ENCODE data around the gene ENTPD6.

The ENTPD6 gene

DNA sequence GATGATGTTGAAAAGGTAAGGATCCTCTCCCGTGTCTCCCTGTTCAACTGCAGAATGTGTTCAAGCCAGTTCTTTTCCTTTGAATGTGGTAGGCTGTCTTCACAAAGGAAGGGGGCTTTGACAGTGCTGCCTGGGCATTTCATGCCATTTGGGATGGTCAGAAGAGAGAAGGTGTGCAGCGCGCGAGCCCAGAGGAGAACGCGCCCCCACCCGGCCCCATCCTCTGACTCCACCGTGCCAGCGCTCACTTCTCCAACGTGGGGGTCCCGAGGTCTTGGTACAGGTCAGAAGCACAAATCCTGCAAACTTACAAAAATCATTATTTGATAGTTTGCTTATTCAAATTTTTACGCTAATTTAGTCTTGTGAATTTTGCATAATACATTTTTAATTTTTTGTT, 14.4 kb downstream of the ENTPD6 start:
- FAIRE-seq = no peak

DNA sequence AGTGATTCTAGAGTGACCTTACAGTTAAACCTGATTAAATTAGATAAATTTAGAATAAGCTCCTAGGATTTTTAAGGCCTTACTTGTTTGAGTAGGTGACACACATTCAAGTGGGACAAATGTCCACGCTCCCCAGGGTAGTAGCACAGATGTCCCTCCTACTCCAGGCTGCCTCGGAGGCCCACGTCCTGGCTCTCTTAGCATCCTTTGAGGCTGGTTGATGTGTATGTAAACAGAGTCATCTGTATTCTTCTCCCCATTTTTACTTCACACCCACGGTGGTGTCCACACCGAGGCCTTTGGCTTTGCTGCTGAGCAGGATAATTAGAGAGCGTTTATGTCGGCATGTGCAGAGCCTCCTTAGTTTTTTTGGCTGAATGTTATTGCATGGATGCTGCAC, 15.8 kb downstream of the ENTPD6 start:
- no peak for FAIRE-seq

DNA sequence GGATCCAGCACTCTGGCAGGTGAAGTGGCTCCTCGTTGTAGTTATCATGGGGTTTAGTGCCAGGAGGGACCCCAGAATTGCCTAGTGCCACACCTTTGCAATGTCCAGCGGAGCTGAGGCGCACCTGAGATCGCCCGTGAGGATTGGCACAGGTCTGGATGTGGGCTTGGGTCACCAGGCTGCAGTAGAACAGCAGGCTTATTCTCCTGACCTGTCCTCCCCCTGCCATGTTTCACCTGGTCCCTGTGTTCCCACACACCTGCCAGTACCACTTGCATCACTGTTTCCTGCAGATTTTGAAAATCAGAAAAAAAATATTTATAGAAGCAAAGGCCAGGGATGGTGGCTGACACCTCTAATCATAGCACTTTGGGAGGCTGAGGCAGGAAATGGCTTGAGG, 16.7 kb downstream of the ENTPD6 start:
- no peak for FAIRE-seq

DNA sequence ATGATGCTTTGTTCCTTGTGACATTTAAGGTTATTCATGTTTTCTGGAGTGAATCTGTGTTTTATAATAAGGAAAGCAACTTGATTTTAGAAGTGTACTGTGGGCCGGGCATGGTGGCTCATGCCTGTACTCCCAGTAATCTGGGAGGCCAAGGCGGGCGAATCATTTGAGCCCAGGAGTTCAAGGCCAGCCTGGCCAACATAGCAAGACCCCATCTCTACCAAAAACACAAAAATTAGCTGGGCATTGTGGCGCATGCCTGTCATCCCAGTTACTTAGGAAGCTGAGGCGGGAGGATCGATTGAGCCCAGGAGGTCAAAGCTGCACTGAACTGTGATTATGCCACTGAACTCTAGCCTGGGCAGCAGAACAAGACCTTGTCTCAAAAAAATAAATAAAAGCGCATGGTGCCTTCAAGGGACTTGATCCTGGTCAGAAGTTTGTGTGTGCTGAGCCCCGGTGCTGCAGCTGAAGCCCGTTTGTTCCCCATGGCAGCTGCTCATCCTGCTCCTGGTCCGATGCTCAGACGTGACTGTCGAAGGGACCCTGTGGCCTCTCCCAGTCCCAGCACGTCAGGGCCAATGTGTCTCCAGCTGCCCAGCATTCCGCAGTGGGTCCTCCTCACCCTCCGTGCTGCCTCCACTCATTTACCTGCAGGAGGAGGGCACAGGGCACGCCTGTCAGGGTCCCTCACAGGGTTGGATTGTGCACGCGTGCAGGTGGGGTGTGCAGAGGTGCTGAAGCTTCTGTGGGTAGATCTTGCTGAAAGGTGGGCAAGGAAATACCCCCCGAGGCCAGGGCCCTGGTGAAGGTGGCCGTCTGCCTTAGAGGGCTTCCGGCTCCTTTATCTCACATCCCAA, 18.3 kb downstream of the ENTPD6 start:
- no peak for FAIRE-seq

DNA sequence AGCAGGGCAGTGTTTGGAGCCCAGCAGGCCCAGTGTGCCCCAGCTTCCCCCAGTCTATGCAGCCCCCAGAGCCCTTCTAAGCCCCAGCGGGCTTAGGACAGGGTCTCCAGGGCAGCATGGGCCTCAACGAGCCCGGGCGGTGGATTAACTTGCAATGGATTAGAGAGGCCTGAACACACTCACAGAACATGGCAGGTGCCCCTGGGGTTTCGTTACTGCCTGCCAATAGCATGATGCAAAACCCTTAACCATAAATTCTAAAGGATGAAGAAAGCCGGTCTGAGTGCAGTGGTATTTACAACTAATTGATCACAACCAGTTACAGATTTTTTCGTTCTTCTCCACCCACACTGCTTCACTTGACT, 18.9 kb downstream of the ENTPD6 start:
- no peak for FAIRE-seq

DNA sequence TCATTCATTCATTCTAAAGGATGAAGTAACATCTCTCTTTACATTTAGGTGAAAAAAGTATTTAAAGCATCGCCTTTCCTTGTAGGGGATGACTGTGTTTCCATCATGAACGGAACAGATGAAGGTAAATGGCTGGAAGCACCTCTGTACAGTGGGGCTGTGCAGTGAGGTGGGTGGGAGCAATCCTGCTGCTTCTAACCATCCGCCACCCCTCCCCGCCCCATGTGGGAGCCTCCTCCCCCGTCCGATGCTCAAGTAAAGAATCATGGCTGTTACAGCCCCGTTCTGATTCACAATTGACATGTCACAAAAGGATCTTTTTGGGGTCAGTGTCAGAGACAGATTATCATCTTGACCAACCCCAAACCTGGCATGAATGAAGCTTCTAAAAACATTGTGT, 19.3 kb downstream of the ENTPD6 start:
- no peak for FAIRE-seq

DNA sequence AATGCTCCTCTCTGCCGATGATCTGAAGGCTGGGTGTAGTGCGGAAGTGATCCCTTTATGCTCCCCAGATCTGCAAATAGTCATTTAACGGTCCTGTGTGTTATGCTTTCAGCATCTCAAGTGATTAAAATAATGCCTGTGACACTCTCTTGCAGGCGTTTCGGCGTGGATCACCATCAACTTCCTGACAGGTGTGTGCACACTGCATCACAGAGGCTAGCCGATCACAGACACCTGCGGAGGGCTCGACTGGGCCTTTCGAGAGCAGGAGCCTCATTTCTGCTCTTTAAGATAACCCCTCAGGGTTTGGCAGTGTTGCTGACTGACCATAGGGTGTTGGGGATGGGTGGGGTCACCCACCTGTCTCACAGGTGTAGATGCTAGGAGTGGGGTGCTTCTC, 20.0 kb downstream of the ENTPD6 start:
- no peak for FAIRE-seq

DNA sequence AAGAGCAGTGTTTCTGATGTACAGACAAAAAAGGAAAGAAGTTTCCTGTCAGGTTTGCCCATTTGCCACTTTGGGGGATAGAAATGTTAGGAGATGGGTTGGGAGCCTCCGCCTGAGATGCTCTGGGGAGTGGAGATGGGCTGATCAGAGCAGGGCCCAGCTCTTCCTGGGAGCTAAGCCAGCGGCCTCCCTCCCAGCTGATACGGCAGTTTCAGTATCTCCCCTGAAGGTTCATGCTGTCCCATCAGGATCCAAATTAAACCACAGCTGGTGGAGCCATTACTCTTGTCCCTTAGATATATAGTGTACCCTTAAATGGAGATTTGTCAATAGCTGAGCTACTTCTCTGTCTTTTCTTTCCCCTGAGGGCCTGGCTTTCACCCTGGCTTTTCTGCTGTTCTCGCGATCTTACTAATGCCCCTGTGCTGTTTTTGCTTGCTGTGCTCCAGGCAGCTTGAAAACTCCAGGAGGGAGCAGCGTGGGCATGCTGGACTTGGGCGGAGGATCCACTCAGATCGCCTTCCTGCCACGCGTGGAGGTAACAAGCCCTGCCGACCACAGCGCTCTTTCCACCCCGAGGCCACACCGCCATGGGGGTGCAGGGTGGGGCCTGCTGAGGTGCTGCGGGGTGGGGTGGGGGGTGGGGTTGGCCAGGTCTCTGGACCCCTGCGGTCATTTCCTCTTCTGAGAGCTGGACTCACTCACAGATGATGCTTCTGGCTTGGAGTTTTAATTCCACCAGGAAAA, 20.9 kb downstream of the ENTPD6 start:
- no peak for FAIRE-seq

DNA sequence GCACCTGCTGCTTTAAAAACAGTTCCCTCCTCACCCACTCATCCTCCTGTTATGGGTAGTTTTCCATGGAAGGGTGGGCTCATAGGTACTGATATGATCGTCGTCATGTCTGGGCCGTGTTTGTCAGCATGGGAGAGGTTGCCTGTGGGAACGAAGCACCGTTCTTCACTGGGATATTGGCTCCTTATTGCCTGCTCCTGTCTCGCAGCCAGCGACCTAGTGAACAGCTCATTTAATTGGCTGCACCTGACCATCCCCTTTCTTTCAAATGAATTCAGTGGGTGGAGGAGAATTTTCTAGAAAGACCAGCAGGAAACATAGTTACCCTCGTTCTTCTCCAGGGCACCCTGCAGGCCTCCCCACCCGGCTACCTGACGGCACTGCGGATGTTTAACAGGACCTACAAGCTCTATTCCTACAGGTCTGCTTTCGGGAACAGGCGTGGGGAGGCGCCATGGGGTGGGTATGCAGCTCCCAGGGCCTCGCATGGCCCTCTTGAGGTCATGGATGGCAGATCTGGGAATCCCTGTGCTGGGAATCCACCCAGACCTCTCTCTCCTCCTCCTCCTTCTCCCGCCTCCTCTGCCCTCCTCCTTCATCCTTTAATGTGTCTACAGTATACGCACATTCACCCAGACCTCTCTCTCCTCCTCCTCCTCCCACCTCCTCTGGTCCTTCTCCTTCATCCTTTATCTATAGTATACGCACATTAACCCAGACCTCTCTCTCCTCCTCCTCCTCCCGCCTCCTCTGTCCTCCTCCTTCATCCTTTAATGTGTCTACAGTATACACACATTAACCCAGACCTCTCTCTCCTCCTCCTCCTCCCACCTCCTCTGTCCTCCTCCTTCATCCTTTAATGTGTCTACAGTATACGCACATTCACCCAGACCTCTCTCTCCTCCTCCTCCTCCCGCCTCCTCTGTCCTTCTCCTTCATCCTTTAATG, 21.9 kb downstream of the ENTPD6 start:
- no peak for FAIRE-seq

DNA sequence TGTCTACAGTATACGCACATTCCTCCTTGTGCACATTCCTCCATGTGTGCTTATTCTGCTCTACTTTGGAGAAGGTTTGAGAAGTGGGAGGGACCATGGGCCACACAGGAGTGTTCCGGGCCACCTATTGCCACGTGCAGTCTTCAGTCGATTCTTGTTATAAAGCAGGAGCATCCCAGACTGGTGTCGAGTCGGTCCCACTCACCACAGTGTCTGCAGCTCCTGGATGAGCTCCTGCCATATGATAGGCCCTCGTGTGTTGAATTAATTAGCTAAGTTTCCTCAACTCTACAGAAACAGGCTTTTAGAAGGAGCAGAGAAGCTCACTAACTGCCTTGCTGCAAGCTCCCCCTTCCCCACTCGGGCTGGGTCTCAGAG, 22.6 kb downstream of the ENTPD6 start:
- FAIRE-seq = no peak

DNA sequence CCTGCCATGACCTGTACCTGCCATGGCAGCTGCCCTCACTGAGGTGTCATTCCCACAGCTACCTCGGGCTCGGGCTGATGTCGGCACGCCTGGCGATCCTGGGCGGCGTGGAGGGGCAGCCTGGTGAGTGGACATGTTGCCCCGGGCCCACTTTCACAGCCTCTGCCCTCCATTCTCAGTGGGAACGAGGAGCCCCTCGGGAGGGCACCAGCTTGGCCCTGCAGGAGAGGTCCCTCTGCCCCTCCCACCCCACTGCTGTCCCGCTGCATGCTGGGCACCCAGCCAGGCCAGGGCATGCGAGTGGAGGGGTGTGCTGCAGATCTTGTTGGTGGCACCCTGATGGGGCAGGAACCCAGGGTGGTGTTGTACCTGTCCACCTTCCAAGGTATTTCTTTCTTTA, 23.0 kb downstream of the ENTPD6 start:
- no peak for FAIRE-seq

DNA sequence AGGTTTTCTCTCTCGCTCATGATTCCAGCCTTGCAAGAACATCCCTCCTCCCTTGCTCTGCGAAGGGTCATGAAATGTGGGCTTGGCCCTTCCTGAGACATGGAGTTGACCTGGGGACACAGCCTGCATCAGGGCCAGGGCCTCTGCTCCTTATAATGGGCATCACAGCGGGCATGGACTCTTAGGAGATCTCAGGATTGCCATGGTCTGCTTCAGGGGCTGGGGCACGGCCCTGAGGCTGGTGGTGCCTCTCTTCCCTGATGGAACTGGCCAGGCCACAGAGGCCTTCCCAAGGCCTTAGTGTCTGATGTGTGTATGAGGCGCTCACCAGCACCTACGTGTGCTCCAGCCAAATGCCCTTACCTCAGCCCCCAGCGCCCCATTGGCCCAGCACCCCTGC, 23.9 kb downstream of the ENTPD6 start:
- no peak for FAIRE-seq

DNA sequence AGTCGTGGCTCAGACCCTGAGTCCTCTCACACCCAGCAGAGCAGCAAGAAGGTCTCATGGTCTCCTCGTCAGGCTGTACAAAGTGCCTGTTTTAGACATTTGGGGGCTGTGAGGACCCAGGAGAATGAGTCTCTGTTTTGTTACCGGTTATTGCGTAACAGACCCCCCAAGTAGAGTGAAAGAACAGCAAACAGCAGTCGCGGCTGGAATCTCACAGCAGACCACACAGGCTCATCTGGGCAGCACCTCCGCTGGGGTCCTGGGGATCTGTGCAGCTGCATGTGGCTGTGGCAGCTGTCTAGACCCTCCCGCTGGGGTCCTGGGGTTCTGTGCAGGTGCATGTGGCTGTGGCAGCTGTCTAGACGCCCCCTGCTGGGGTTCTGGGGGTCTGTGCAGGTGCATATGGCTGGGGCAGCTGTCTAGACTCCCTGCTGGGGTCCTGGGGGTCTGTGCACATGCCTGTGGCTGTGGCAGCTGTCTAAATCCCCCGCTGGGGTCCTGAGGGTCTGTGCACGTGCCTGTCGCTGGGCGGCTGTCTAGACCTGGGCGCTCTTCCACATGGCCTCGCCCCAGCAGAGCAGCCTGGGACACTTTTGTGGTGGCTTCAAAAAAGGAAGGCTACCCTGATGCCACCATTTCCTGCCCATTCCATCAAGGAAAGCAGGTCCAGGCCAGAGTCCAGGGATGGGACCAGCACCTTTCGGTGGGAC, 24.7 kb downstream of the ENTPD6 start:
- no peak for FAIRE-seq

DNA sequence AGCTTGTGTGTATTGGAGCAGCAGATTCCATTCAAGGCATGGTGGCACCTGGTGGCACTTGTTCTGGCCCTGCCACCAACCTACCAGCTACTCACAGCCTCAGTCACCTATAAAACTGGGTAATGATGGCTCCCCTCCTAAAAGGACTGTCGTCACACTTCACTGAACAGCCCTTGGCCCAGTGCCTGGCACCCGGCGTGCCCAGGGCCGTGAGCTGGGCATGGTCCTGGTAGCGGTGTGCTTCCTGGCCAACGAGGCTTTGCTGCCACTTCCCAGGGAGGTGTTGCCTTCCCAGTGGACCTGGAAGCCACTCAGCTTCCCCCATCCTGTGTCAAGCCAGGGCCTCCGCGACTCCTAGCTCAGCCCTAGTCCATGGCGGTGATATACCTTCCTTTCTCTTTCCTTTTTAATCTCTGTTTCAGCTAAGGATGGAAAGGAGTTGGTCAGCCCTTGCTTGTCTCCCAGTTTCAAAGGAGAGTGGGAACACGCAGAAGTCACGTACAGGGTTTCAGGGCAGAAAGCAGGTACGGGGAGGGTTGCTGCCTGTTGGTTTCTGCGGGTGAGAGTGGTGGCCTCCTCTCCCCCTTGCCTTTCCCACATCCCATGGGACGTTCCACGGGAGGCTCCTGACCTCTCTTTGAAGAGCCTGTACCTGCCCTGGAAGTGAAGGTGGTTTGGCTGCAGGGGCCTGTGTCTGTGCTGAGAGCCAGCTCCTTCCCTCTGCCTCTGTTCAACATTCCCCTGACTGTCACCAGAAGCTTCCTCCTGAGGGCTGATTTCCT, 25.5 kb downstream of the ENTPD6 start:
- no peak for FAIRE-seq

DNA sequence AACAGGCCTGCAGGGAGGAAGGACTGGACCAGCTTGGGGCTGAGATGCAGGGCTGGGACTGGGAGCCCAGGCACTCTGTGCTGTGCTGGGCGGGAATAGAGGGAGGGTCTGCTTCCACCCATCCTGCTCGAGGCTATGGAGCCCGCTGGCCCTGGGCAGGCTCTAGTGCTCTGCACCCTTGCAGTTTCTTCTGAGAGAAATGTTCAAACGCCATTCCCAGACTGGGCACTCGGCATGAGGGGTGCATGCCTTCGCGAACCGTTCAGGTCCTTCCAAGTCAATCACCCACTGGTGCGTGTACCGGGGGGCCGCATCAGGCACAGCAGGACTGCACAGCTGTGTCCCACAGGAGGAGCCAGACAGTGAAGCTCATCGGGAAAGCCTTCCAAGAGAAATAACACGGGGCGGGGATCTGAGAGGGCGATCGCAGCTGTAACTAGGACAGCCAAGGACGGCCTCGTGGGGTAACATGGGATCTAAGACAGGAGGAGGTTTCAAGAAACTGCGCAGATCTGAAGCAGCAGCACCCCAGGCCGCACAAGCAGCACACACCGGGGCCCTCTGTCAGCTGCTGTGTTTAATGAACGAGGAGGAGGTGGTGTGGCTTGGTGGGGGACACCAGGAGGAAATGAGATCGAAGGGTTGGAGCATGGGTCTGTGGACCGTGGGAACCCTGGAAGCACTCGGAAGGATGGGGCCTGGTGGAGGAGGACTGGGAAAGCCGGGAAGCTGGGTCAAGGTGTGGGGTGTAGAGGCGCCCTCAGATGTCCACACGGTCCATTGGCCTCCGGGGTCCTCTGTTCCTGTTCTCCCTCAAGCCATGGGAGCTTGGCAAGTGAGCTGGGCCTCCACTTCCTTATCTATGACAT, 26.3 kb downstream of the ENTPD6 start:
- no peak for FAIRE-seq

DNA sequence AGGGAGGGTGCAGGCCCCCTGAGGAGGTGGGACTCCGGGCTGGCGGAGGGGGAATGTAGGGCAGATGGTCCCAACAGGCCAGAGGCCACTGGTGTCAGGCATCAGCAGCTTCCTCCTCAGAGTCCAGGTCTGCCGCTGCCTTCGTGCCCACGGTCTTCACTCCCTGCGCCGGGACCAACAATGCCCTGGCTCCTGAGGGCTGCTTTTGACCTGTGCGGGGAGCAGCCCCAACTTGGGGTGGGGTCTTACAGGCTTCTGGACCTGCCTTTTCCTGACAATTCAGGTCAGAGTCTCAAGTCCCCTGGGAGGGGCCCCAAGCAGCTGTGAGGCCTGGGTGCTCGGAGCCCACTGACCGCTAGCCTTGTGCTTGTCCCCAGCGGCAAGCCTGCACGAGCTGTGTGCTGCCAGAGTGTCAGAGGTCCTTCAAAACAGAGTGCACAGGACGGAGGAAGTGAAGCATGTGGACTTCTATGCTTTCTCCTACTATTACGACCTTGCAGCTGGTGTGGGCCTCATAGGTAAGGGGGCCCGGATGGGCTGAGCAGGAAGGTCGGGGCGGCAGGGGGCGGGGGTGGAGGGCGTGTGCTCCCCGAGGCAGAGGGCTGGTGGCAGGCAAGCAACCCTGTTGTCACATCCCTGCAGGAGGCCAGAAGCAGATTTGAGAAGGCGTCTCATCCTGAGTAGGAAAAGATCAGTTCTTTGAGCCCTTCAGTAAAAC, 27.1 kb downstream of the ENTPD6 start:
- no peak for FAIRE-seq

DNA sequence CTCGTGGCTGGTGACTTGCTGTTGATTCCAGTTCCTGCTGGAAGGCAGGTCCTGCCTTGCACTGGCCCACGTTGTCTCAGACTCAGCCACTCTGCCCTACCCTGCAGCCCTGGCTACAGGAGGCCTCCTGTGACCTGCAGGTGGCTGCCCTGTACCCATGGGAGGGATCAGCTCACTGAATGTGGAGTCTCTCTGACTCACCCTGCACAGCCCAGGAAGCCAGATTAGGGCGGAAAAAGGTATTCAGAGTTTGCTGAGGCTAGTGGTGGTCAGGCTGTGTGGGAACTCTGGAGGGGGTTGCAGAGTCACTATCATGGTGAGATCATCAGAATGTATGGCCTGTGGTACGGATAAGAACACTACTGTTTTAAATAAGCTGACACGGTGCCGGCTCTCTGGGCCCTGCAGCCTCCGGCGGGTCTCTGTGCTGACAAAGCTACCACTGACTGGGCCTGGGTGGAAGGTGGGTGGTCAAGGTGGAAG, 27.7 kb downstream of the ENTPD6 start:
- FAIRE-seq = no peak

DNA sequence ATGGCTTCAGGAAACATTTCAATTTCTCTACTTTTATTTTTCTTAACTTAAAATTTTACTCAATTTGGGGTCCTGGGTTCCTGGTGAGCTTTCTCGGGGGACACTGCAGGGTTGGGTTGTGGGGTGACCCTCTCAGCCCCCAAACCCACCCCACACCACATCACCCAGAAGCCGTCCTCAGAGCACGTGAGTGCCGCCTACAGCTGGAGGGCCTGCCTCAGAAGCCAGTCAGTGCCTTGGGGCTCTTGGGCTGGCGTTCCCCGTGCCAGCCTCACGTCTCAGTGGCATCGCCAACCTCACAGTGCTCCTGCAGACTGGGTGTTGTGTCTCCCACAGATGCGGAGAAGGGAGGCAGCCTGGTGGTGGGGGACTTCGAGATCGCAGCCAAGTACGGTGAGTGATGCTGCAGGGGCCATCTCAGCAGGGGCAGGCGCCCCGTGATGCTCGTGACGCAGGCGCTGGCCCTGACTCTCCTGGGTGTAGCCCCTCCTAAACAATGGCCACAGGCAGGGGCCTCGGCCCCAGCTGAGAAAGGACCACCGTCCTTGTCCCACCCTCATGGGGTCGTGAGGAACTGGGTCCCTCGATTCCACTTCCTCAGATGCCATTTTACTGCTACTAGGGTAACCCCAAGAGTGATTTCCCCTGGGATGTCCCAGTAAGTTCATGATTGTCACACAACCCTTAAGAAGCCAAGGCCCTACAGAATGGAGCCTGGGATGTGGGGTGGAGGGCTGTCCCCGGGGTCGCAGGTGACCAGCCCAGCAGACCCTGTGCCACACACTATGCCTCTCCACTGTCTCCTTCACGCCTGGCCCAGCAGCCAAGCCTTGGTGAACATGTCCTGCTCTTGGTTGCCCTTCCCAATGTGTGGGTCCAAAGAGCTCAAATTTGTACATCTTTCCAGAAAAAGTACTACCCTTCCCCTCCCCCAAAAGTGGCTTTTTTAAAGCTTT, 28.5 kb downstream of the ENTPD6 start:
- no peak for FAIRE-seq

DNA sequence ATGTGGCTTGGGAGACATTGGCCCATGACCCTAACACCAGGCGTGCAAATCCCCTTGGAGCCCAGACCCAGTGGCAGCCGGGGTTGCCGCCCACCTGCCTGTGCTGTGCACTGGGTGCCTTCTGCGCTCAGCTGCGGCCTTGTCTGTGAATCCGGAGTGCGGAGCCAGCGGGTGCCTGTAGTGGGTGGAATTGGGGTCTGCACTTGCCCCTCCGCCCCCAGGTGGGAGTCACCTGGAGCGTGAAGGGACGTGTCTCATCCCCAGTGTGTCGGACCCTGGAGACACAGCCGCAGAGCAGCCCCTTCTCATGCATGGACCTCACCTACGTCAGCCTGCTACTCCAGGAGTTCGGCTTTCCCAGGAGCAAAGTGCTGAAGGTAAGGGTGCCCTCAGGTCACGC, 29.4 kb downstream of the ENTPD6 start:
- FAIRE-seq = no peak
